Uterus (tissue), 2 donors: ENCODE measurements around the gene BRSK2.

Experiments used
- CTCF ChIP-seq, 4 experiments: fragments of 200-600 bp in 2 of 4; fragments of 450-650 bp in 2 of 4; sonication (generic) in 2 of 4; IDR thresholded peaks; one replicate each; pipeline ENCODE4 v1.5.1; 2016 to 2019; ENCODE audit warnings: antibody characterized with exemption in 4 of 4, mild to moderate bottlenecking in 2 of 4, moderate library complexity in 1 of 4
- POLR2A ChIP-seq, 2 donors: fragments of 450-650 bp; IDR thresholded peaks; one replicate each; pipeline ENCODE4 v1.6.1; 2016; ENCODE audit warnings: antibody characterized with exemption in 2 of 2, mild to moderate bottlenecking in 1 of 2, moderate library complexity in 1 of 2

- no peak for TF ChIP-seq POLR2A (IDR thresholded peaks at IDR 0.05)
- no peak for TF ChIP-seq CTCF (IDR thresholded peaks at IDR 0.05)
These were observed 35.3 kb downstream of the BRSK2 start for GRCh38 chr11:1425006-1425405.
